Loucy (cell line): ENCODE data around the gene SCAMP2.

Experiments
- CTCF ChIP-seq: fragments of 200-600 bp; sonication (generic); conservative IDR thresholded peaks from 2 replicates; pipeline ENCODE4 v1.5.1; 2014; ENCODE audit warnings: mild to moderate bottlenecking, antibody characterized with exemption, low read length
- EZH2phosphoT487 ChIP-seq: fragments of 200-600 bp; IDR thresholded peaks from 2 replicates; pipeline ENCODE4 v1.6.1; 2018; ENCODE audit warnings: antibody characterized with exemption, mild to moderate bottlenecking, moderate library complexity, borderline replicate concordance

GRCh38 chr15:74906067-74906449, 32.9 kb upstream of the SCAMP2 start:
- TF ChIP-seq CTCF (no peak), EZH2phosphoT487 (no peak)
